Activated CD8-positive, alpha-beta memory T cell treated with anti-CD3 and anti-CD28 coated beads for 24 hours (primary cell): Measurements from ENCODE around the gene INCENP.
"Not testable (repeated sequence)": the region's sequence is repeated elsewhere in the genome, so short reads cannot be mapped to it uniquely, and the experiment has no call there.

ENCODE experiments used
- DNase-seq: peaks from one replicate; pipeline ENCODE4 v3.0.0-alpha.2; 2020

INCENP gene

DNA sequence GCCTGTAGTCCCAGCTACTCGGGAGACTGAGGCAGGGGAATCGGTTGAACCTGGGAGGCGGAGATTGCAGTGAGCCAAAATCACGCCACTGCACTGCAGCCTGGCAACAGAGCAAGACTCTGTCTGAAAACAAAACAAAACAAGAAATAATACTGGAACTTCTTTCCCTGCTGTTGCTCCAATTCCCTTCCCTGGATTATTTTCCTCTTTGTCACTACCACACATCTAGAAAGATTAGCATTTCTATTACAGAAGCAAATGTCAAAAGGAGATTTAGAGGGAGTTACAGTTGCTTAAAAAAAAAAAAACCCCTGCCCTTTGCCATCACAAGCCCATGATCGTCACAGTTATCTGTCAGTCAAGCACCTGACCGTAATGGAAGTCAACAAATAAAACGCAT, 48.5 kb downstream of the INCENP start:
- DNase-seq, result no peak

DNA sequence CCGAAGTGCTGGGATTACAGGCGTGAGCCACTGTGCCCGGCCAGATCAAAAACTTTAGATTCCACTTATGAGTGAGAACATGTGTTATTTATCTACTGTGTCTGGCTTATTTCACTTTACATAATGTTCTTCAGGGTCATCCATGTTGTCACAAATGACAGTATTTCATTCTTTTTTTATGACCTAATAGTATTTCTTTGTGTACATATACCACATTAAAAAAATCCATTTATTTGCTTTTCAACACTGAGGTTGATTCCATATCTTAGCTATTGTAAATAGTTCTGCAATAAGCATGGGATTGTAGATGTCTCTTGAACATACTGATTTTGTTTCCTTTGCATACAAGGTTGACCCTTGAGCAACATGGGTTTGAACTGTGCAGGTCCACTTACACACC, 53.0 kb downstream of the INCENP start:
- no peak for DNase-seq

DNA sequence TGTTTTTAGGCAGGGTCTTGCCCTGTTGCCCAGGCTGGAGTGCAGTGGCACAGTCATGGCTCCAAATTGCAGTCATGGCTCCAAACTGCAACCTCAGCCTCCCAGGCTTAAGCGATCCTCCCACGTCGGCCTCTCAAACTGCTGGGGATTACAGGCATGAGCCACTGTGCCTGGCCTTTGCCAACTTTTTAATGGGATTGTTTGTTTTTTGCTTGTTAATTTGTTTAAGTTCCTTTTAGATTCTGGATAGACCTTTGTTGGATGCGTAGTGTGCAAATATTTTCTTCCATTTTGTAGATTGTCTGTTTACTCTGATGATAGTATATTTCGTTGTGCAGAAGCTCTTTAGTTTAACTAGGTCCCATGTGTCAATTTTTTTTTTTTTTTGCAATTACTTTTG, 56.2 kb downstream of the INCENP start:
- no peak for DNase-seq

DNA sequence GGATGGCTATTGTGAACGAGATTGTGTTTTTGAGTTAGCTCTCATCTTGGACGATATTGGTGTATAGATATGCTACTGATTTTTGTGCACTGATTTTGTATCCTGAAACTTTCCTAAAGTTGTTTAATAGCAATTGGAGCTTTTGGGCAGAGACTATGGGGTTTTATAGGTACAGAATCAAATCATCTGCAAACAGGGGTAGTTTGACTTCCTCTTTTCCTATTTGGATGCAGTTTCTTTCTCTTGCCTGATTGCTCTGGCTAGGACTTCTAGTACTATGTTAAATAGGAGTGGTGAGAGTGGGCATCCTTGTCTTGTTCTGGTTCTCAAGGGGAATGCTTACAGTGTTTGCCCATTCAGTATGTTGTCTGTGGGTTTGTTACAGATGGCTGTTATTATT, 57.3 kb downstream of the INCENP start:
- DNase-seq, result no peak

DNA sequence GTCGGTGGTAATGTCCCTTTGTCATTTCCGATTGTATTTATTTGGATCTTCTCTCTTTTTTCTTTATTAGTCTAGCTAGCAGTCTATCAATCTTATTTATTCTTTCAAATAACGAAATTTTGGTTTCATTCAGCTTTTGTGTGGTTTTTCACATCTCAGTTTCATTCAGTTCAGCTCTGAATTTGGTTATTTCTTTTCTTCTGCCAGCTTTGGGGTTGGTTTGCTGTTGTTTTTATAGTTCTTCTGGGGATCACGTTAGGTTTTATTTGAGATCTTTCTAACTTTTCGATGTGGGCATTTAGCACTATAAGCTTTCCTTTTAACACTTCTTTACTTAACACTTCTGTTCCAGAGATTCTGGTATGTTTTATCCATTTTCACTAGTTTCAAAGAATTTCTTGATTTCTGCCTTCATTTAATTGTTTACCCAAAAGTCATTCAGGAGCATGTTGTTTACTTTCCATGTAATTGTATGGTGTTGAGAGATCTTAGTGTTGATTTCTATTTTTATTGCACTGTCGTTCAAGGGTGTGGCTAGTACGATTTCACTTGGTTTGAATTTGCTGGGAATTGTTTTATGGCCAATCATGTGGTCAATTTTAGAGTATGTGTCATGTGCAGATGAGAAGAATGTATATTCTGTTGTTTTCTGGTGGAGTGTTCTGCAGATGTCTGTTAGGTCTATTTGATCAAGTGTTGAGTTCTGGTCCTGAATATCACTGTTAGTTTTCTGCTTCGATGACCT, 58.5 kb downstream of the INCENP start:
- no peak for DNase-seq

DNA sequence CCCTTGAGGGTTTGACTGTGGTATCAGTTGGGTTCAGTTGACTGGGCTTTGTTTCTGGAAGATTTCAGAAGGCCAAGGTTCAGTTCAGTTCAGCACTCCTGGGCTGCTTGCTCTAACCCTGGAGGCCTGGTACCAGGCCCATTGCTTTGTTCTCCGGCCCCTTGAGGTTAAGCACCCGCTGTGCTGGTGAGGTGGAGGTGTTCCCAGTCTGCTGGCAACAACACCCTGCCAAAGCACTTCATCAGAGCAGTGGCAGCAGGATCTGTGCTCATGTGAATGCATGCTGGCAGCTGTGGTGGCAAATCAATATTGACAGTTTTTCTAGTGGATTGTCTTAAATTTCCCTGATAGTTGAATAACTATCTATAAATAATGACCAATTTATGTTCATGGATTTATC, 62.4 kb downstream of the INCENP start:
- no peak for DNase-seq

DNA sequence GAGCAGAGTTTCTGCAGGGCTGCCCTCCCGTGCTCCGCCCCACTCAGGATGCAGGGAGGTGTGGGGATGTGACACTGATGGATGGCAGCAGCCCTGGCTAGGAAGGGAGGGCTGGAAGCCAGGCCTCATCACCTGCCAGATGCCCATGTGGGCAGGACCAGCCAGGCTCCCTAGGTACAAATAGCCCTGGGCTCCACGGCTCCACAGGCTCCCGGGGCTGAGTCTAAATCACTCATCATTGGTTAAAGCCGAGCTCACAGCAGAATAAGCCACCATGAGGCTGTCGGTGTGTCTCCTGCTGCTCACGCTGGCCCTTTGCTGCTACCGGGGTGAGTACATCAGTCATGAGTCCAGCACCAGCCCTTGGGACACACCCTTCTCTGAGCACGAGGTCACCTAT, 66.2 kb downstream of the INCENP start, which contains the start of gene SCGB1D1:
TSS of gene SCGB1D1 (plus strand) at position 206 of the 400 bp plus-strand sequence. CDS start at position 275, 69 bp downstream.
- no peak for DNase-seq

DNA sequence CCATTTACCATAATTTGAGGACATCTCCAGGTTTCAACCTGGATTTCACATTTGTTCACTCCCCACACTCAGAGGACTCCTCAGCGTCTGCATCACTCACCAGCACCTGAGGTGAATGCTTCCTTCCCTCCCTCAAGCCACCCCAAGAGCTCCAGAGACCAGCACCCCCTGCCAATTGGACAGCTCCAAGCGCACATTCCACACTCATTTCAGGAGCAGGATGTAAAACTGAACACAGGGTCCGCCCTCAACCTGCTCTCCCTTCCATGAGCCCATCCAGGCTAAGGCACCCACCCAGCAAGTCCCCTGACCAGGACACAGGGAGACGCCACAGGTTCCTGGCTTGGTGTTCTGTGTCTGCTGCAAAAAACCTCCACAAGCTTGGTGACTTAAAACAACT, 70.1 kb downstream of the INCENP start:
- no peak for DNase-seq

DNA sequence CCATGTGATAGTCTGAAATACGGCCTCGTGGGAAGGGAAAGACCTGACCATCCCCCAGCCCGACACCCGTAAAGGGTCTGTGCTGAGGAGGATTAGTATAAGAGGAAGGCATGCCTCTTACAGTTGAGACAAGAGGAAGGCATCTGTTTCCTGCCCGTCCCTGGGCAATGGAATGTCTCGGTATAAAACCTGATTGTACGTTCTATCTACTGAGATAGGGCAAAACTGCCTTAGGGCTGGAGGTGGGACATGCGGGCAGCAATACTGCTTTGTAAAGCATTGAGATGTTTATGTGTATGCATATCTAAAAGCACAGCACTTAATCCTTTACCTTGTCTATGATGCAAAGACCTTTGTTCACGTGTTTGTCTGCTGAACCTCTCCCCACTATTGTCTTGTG, 71.2 kb downstream of the INCENP start:
- DNase-seq, result not testable (repeated sequence)

DNA sequence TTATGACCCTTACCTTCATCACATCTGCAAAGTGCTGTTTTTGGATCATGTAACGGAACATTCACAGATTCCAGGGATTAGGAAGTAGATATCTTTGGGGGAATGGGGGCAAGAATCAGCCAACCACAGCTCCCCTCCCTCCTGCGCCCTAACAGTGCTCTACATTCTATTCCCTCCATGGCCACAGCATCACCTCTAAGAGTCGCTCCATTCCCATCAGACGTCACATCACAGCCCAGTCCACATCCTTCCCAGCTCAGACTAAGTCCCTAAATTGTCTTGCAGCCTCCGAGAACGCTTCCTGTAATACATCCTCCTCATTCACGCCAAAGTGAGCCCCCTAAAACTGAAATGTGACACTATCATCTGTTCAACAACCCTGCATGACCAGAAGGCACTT, 72.1 kb downstream of the INCENP start:
- no peak for DNase-seq

DNA sequence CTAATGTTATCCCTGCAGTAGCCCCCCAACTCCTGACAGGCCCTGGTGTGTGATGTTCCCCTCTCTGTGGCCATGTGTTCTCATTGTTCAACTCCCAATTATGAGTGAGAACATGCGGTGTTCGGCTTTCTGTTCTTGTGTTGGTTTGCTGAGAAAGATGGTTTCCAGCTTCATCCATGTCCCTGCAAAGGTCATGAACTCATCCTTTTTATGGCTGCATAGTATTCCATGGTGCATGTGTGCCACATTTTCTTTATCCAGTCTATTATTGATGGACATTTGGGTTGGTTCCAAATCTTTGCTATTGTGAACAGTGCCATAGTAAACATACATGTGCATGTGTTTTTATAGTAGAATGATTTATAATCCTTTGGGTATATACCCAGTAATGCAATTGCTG, 73.6 kb downstream of the INCENP start:
- not testable (repeated sequence) for DNase-seq

DNA sequence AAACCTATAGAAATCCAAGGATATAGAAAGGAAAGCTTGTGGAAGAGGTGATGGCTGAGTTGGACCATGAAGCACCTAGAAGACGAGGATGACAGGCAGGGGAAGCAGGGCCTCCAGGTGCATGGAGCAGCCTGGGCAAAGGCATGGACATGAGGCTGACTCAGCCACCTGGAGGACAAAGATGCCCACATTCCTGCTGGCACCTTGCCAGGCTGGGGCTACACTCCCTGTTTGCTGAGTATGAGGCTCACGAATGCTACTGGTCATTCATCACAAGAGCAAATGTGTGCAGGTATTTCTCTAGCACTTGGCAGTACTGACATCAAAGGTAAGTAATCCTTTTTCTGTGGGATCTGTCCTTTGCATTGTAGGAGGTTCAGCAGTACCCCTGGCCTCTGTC, 77.6 kb downstream of the INCENP start:
- no peak for DNase-seq
